DOHH2 (cell line): ENCODE measurements around the gene SRRM1.
A peak's percentile ranks its signal among the peaks of the same experiment; 100 is the strongest.

Experiments used
- H3F3A ChIP-seq: fragments of 200-600 bp; sonication (generic), shearing (Covaris generic); 2 replicates; pipeline ENCODE4 v1.6.0; 2016; ENCODE audit warnings: antibody characterized with exemption, mild to moderate bottlenecking; ENCODE audit not compliant: control insufficient read depth, insufficient read depth
- H3K27ac ChIP-seq: fragments of 200-600 bp; sonication (generic); 2 replicates; pipeline ENCODE4 v1.5.1; 2014; ENCODE audit warnings: low read depth, mild to moderate bottlenecking, low read length, moderate library complexity
- H3K27me3 ChIP-seq: fragments of 200-600 bp; sonication (generic); 2 replicates; pipeline ENCODE4 v1.6.1; 2014; ENCODE audit warnings: mild to moderate bottlenecking, low read length, mixed read lengths; ENCODE audit not compliant: control insufficient read depth
- H3K36me3 ChIP-seq: fragments of 200-600 bp; sonication (generic); 2 replicates; pipeline ENCODE4 v1.6.1; 2014; ENCODE audit warnings: mild to moderate bottlenecking, low read length, moderate library complexity, mixed read lengths; ENCODE audit not compliant: control insufficient read depth
- H3K4me1 ChIP-seq: fragments of 200-600 bp; sonication (generic); 2 replicates; pipeline ENCODE4 v1.6.1; 2014; ENCODE audit warnings: mild to moderate bottlenecking, low read length, mixed read lengths; ENCODE audit not compliant: control insufficient read depth
- H3K4me2 ChIP-seq: fragments of 200-600 bp; sonication (generic); 2 replicates; pipeline ENCODE4 v1.6.0; 2014; ENCODE audit warnings: mild to moderate bottlenecking, low read length, moderate library complexity
- H3K4me3 ChIP-seq: fragments of 200-600 bp; sonication (generic); 2 replicates; pipeline ENCODE4 v1.5.1; 2014; ENCODE audit warnings: mild to moderate bottlenecking, low read length, mixed read lengths
- H3K79me2 ChIP-seq: fragments of 200-600 bp; sonication (generic); 2 replicates; pipeline ENCODE4 v1.6.1; 2014; ENCODE audit warnings: mild to moderate bottlenecking, low read length, mixed read lengths; ENCODE audit not compliant: control insufficient read depth
- H3K9me2 ChIP-seq: fragments of 200-600 bp; sonication (generic); replicated peaks from 2 replicates; pipeline ENCODE4 v1.6.1; 2014; ENCODE audit warnings: mild to moderate bottlenecking, low read length, mixed read lengths; ENCODE audit not compliant: control insufficient read depth
- H3K9me3 ChIP-seq: fragments of 200-600 bp; sonication (generic); 2 replicates; pipeline ENCODE4 v1.6.1; 2014; ENCODE audit warnings: antibody characterized with exemption, low read length, mixed read lengths; ENCODE audit not compliant: control insufficient read depth, insufficient read depth
- H4K20me1 ChIP-seq: fragments of 200-600 bp; sonication (generic); 2 replicates; pipeline ENCODE4 v1.6.0; 2014; ENCODE audit warnings: low read depth, mild to moderate bottlenecking, antibody characterized with exemption, low read length, moderate library complexity; ENCODE audit not compliant: control insufficient read depth, insufficient read depth
- EZH2phosphoT487 ChIP-seq: fragments of 200-600 bp; sonication (generic); IDR thresholded peaks from 2 replicates; pipeline ENCODE4 v1.6.1; 2017; ENCODE audit warnings: borderline replicate concordance, mild to moderate bottlenecking, antibody characterized with exemption, low read length, moderate library complexity, mixed read lengths
- TF ChIP-seq, protein P1 (sequence below): fragments of 200-600 bp; sonication (generic); IDR thresholded peaks from one replicate; pipeline ENCODE4 v1.5.1; 2014; ENCODE audit warnings: antibody characterized with exemption, mild to moderate bottlenecking, low read depth, low read length; ENCODE audit not compliant: poor library complexity, severe bottlenecking

Gene SRRM1

DNA sequence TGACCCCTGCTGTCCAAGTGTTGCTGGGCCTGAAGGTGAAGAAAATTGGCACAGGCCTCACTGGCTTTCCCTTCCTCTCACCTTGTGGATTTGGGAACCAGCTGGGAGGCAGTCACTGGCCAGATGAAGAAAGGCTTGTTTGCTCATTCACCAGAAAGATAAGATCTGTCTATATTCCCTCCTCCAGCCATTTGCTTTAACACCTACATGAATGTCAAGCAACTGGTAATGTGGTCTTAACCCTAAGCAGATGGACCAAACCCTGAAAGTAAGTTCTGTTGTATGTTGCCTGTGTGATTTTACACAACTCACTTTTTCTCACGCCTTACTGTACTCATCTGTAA is 10.3 kb upstream of the SRRM1 start:
- Histone ChIP-seq H4K20me1 (no peaks in the 10 kb centered on the region), H3K27ac (no peak overlapping the region), H3K27me3 (peaks cover 18% of the 10 kb centered on the region), H3K36me3 (no peaks in the 10 kb centered on the region), H3K4me3 (no peak overlapping the region), H3F3A (peaks cover 5% of the 10 kb centered on the region), H3K4me1 (peaks cover 25% of the 10 kb centered on the region), H3K79me2 (no peaks in the 10 kb centered on the region), H3K9me2 (no peaks in the 10 kb centered on the region), H3K9me3 (no peaks in the 10 kb centered on the region), H3K4me2 (no peak overlapping the region)
- TF ChIP-seq EZH2phosphoT487: no peak
- TF ChIP-seq, protein P1, sequence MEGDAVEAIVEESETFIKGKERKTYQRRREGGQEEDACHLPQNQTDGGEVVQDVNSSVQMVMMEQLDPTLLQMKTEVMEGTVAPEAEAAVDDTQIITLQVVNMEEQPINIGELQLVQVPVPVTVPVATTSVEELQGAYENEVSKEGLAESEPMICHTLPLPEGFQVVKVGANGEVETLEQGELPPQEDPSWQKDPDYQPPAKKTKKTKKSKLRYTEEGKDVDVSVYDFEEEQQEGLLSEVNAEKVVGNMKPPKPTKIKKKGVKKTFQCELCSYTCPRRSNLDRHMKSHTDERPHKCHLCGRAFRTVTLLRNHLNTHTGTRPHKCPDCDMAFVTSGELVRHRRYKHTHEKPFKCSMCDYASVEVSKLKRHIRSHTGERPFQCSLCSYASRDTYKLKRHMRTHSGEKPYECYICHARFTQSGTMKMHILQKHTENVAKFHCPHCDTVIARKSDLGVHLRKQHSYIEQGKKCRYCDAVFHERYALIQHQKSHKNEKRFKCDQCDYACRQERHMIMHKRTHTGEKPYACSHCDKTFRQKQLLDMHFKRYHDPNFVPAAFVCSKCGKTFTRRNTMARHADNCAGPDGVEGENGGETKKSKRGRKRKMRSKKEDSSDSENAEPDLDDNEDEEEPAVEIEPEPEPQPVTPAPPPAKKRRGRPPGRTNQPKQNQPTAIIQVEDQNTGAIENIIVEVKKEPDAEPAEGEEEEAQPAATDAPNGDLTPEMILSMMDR: no peak

DNA sequence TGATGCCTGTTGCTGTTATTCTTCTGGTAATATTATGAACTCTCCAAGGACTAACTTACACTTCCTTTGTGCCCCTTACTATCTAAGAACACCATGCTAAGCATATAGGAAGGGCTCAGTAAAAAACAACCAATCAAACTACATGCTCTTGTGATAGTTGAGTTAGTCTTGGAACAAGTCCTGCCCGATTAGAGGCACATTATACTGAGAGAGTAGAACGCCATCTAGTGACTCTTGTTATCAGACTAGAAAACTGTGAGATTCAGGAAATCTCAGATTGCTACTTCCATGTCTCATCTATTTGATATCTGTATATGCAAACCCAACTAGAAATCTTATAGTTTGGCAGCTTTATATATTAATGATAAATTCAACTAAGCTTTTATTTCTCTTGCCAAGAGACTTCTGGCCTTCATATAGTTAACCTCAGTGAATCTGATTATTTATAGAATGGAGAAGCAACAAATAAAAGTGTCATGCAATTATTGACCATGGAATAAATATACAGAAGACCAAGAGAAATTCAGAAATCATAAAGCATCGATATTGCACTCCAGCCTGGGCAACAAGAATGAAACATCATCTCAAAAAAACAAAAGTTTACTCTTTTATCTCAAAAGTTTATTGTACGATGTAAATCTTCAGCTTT is 7.8 kb upstream of the SRRM1 start:
- H3K4me2 ChIP-seq: peak overlapping the region; percentile 39

DNA sequence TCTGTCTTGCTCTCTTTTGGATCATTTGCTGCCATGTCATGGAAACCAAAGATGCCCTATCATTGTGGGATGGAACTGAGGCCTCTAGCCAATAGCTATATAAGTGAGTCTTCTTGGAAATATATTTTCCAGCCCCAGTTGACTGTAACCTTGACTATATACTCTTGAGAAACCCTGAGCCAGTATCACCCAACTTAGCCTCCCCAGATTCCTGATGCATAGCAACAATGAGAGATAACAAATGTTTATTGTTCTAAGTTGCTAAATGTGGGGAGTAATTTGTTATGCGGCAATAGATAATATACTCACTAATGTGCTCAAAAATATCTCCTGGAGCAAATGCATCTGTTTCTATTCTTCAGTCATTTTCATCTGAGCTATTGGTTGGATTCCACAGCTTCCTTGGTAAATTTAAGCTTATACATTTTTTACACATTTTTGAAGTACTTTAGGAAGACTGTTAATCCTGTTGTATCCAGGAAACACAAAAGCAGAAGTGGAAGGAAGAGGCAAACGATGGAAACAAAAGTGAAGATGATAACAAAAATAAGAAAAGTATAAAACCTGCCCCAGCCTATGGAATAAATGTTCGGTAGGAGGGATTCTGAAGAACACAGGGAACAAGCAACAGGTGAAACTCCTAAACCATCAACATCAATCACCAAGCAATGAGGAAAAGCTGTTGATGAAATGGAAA is 6.3 kb upstream of the SRRM1 start:
- Histone ChIP-seq H3K36me3 (no peaks in the 10 kb centered on the region), H3F3A (peaks cover 14% of the 10 kb centered on the region), H3K79me2 (peaks cover 6% of the 10 kb centered on the region), H3K9me2 (no peaks in the 10 kb centered on the region), H4K20me1 (no peaks in the 10 kb centered on the region), H3K27ac (no peak overlapping the region), H3K4me1 (peaks cover 23% of the 10 kb centered on the region), H3K9me3 (no peaks in the 10 kb centered on the region), H3K27me3 (peaks cover 7% of the 10 kb centered on the region), H3K4me3 (no peak overlapping the region), H3K4me2 (no peak overlapping the region)
- TF ChIP-seq EZH2phosphoT487: no peak
- TF ChIP-seq, protein P1: no peak

More for the DNA sequence above, 7.8 kb upstream of the SRRM1 start:
- TF ChIP-seq, protein P1: peak; percentile 81
- TF ChIP-seq EZH2phosphoT487: no peak
- Histone ChIP-seq H3K4me1 (peaks cover 16% of the 10 kb centered on the region), H3F3A (peaks cover 14% of the 10 kb centered on the region), H3K36me3 (no peaks in the 10 kb centered on the region), H3K4me3 (no peak overlapping the region; the same call in 1 of the 2 replicates), H3K9me2 (no peaks in the 10 kb centered on the region), H3K27me3 (peaks cover 7% of the 10 kb centered on the region), H3K9me3 (no peaks in the 10 kb centered on the region), H3K27ac (no peak overlapping the region), H4K20me1 (no peaks in the 10 kb centered on the region), H3K79me2 (no peaks in the 10 kb centered on the region)
